Fibroblast of lung (primary cell): ENCODE results near the gene CHAT.

ENCODE experiments used
- EZH2 ChIP-seq: IDR thresholded peaks from 2 replicates; pipeline ENCODE4 v1.5.1; 2012; ENCODE audit warnings: low read length, control low read depth, mild to moderate bottlenecking; ENCODE audit errors: missing control alignments
- TF ChIP-seq, protein P1 (sequence below), 2 donors: IDR thresholded peaks in 1 of 2; conservative IDR thresholded peaks in 1 of 2; 1 replicate in 1 of 2; 2 replicates in 1 of 2; pipeline ENCODE4 v1.5.1; 2011 to 2012; ENCODE audit warnings: low read length in 2 of 2, control low read depth in 1 of 2, inconsistent platforms in 1 of 2, low read depth in 1 of 2, mild to moderate bottlenecking in 1 of 2

DNA sequence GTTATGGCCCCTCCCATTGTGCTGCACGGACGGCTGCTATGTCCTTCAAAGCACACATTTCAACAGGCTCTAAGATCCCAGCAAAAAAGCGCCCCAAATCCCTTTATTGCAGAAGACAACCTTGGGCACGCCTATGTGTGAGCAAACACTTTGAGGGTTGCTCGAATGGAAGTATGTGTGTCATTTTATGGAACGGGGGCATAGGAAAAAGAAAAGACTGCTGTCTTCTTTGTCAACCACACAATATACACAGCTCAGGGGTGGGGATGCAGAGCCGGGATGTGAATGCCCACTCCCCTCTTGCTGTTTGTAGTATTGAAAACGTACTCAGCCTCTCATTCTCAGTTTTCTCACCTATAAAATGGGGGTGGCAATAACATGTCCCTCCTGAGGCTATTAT is 97.6 kb downstream of the CHAT start:
- TF ChIP-seq, protein P1, sequence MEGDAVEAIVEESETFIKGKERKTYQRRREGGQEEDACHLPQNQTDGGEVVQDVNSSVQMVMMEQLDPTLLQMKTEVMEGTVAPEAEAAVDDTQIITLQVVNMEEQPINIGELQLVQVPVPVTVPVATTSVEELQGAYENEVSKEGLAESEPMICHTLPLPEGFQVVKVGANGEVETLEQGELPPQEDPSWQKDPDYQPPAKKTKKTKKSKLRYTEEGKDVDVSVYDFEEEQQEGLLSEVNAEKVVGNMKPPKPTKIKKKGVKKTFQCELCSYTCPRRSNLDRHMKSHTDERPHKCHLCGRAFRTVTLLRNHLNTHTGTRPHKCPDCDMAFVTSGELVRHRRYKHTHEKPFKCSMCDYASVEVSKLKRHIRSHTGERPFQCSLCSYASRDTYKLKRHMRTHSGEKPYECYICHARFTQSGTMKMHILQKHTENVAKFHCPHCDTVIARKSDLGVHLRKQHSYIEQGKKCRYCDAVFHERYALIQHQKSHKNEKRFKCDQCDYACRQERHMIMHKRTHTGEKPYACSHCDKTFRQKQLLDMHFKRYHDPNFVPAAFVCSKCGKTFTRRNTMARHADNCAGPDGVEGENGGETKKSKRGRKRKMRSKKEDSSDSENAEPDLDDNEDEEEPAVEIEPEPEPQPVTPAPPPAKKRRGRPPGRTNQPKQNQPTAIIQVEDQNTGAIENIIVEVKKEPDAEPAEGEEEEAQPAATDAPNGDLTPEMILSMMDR (conservative IDR thresholded peaks at IDR 0.05 in 1 of 2, IDR thresholded peaks at IDR 0.05 in 1 of 2; ENCODE audit: low read depth in 1 of 2, low read length in 2 of 2), result no peak
- TF ChIP-seq EZH2, result no peak
